ENCODE measurements around the gene STBD1. TPM values are rescaled to one million over a fixed set of nuclear protein-coding genes. Genes with fewer than 3 reads are reported as not detected.
"Not testable (repeated sequence)": the region's sequence is repeated elsewhere in the genome, so short reads cannot be mapped to it uniquely, and the experiment has no call there.

STBD1 gene
- total RNA-seq, 1 donor from 2014 or later = 4.1 TPM

DNA sequence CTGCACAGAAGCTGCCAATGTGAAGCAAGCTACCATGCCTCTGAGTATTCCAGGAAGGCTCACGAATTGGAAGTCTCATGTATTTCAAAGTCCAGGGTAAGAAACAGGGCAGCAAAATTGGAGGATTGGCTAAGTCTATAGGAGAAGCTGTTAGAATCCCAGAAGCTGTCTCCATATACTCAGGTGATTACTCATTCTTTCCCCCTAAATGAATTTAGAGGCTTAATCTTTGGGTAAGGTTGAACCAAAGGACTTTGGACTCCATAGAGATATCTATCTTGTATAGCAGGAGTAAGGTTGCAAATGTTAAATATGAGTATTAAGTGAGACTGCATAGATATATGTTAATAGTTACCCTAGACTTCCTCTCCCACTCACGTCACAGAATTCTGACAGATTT is 36.3 kb downstream of the STBD1 start:
- no peak overlapping the region for H3K4me3 Mint-ChIP-seq
- no peak overlapping the region for H3K27ac Mint-ChIP-seq
- TF ChIP-seq, protein P1, sequence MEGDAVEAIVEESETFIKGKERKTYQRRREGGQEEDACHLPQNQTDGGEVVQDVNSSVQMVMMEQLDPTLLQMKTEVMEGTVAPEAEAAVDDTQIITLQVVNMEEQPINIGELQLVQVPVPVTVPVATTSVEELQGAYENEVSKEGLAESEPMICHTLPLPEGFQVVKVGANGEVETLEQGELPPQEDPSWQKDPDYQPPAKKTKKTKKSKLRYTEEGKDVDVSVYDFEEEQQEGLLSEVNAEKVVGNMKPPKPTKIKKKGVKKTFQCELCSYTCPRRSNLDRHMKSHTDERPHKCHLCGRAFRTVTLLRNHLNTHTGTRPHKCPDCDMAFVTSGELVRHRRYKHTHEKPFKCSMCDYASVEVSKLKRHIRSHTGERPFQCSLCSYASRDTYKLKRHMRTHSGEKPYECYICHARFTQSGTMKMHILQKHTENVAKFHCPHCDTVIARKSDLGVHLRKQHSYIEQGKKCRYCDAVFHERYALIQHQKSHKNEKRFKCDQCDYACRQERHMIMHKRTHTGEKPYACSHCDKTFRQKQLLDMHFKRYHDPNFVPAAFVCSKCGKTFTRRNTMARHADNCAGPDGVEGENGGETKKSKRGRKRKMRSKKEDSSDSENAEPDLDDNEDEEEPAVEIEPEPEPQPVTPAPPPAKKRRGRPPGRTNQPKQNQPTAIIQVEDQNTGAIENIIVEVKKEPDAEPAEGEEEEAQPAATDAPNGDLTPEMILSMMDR (conservative IDR thresholded peaks at IDR 0.05) = no peak
- peaks cover 12% of the 10 kb centered on the region for H3K27me3 Mint-ChIP-seq
- no peaks in the 10 kb centered on the region for H3K9me3 Mint-ChIP-seq
- no peak for DNase-seq (ENCODE audit: extremely low spot score, unreplicated experiment)
- peaks cover 3% of the 10 kb centered on the region for H3K4me1 Mint-ChIP-seq (ENCODE audit: unreplicated experiment)
- H3K36me3 Mint-ChIP-seq = no peaks in the 10 kb centered on the region

DNA sequence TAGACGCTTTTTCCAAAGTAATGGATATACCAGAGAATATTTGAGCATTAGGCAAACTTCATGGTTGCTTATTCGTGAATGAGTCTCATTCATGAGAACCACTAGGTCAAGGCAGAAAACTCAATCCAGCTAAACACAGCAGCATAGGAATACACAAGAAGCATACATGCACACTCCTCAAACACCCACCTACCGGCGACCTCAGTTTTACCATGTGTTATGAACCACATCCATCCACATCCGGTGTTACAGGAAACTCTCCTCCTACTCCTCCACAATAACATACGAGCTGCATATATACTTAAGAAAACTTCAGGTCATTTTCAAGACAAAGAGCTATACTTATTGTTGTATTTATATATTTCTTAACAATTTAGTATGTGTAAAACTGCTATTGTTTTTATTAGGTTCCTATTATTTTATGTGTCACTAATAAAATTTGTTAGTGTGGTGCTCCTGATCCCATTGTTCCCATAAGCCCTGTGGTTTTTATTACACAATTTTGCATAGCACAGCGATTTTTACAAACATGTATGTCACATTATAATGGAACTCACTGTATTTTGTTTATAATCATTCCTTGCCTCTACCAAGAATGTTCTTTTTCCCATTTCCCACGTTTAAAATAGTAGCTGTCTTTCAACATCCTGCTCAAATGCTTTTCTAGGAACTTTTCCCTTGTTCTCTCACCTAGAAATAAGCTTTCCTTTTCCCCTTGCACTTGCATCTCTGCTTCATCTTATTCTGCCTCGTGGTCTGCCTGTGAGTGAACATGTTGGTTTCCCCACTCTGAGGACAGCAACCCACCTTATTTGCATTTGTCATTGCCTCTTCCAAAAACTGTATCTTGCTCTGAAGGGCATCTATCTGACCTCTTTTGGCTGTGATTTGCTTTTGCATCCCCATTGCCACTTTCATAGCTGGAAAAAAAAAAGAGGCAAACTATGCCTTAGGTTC is 48.3 kb downstream of the STBD1 start:
- no peak overlapping the region for H3K4me3 Mint-ChIP-seq
- DNase-seq (ENCODE audit: extremely low spot score, unreplicated experiment) = no peak
- no peaks in the 10 kb centered on the region for H3K9me3 Mint-ChIP-seq
- TF ChIP-seq, protein P1 (conservative IDR thresholded peaks at IDR 0.05) = no peak
- no peaks in the 10 kb centered on the region for H3K36me3 Mint-ChIP-seq
- no peaks in the 10 kb centered on the region for H3K4me1 Mint-ChIP-seq (ENCODE audit: unreplicated experiment)
- H3K27ac Mint-ChIP-seq = no peak overlapping the region
- H3K27me3 Mint-ChIP-seq = peaks cover 14% of the 10 kb centered on the region

DNA sequence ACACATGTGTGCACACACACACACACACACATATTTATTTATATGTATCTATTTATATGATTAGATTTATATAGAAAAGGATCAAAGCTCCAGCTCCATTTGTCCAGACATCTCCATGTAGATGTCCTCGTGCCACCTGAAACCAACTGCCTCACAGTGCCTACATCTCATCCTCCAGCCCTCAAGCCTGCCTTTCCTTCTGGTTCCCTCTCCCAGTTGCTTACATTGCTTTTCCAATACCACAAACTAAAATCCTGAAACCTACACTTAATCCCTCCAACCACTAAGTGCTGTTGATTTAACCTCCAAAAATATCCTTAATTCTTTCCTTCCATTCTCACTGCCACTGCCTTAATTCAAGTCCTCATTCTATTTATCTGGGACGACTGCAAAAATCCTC is 51.4 kb downstream of the STBD1 start:
- H3K4me1 Mint-ChIP-seq (ENCODE audit: unreplicated experiment) = no peaks in the 10 kb centered on the region
- no peaks in the 10 kb centered on the region for H3K9me3 Mint-ChIP-seq
- H3K36me3 Mint-ChIP-seq = no peaks in the 10 kb centered on the region
- peaks cover 14% of the 10 kb centered on the region for H3K27me3 Mint-ChIP-seq
- no peak overlapping the region for H3K27ac Mint-ChIP-seq
- H3K4me3 Mint-ChIP-seq = no peak overlapping the region
- TF ChIP-seq, protein P1 (conservative IDR thresholded peaks at IDR 0.05) = no peak
- DNase-seq (ENCODE audit: extremely low spot score, unreplicated experiment) = no peak

DNA sequence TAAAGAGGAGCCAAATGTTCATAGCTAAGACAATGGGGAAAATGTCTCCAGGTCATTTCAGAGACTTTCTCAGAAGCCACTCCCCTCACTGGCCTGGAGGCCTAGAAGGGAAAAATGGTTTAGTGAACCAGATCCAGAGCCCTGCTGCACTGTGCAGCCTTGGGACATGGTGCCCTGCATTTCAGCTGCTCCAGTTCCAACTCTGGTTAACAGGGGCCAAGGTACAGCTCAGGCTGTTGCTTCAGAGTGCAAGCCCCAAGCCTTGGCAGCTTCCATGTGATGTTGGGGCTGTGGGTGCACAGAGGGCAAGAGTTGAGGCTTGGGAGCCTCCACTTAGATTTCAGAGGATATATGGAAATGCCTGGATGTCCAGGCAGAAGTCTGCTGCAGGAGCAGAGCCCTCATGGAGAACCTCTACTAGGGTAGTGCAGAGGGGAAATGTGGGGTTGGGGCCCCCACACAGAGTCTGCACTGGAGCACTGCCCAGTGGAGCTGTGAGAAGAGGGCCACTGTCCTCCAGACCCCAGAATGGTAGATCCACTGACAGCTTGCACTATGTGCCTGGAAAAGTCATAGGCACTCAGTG is 53.4 kb downstream of the STBD1 start:
- not testable (repeated sequence) for H3K9me3 Mint-ChIP-seq; H3K36me3 Mint-ChIP-seq; H3K27ac Mint-ChIP-seq; DNase-seq (ENCODE audit: extremely low spot score, unreplicated experiment); H3K4me1 Mint-ChIP-seq (ENCODE audit: unreplicated experiment); H3K4me3 Mint-ChIP-seq
- H3K27me3 Mint-ChIP-seq = peaks cover 11% of the 10 kb centered on the region

Other genes with a start within 250 kb of the STBD1 start
- gene ART3, start 232.0 kb upstream of the STBD1 start, total RNA-seq (ENCODE audit: low replicate concordance) = not detected in 2 replicates
- 38.0 and 55.4 TPM in 2 replicates for gene NUP54, start 158.3 kb upstream of the STBD1 start, total RNA-seq (ENCODE audit: low replicate concordance)
- 102 and 107 TPM in 2 replicates for gene SCARB2, start 92.9 kb upstream of the STBD1 start, total RNA-seq (ENCODE audit: low replicate concordance)
- gene FAM47E, start 55.0 kb upstream of the STBD1 start, total RNA-seq (ENCODE audit: low replicate concordance) = 3.8 and 5.4 TPM in 2 replicates
- not detected in 2 replicates for gene CCDC158, start 114.4 kb downstream of the STBD1 start, total RNA-seq (ENCODE audit: low replicate concordance)
- gene SHROOM3, start 128.5 kb downstream of the STBD1 start, total RNA-seq (ENCODE audit: low replicate concordance) = 32.1 and 38.6 TPM in 2 replicates

Measured in type B pancreatic cell (in vitro differentiated cells).